Activated T-cell treated with anti-CD3 and anti-CD28 coated beads, Interleukin-2, amount 50 U/mL, for 72 hours (primary cell): ENCODE results near the gene CNKSR3. TPM values are rescaled to one million over a fixed set of nuclear protein-coding genes. Genes with fewer than 3 reads are reported as not detected.

Experiments used
- ATAC-seq, 2 donors: fragments of 150-1000 bp; cut with Tn5 transposase; replicated peaks in 1 of 2; 2 replicates each; pipeline ENCODE4 v1.10.0; 2021; ENCODE audit warnings: moderate library complexity in 2 of 2, mild to moderate bottlenecking in 1 of 2
- DNase-seq, 2 donors: peaks; one replicate each; pipeline ENCODE4 v3.0.0; 2021 to 2022; ENCODE audit warnings: mixed read lengths in 1 of 2
- H3K27ac Mint-ChIP-seq: one replicate; pipeline ENCODE4 v1.8.0; 2022; ENCODE audit warnings: mild to moderate bottlenecking, moderate library complexity, mixed read lengths
- H3K27me3 Mint-ChIP-seq: one replicate; pipeline ENCODE4 v1.8.0; 2022; ENCODE audit warnings: low read depth, mixed read lengths
- H3K36me3 Mint-ChIP-seq, 2 donors: one replicate each; pipeline ENCODE4 v1.8.0; 2022; ENCODE audit warnings: mixed read lengths in 2 of 2, mild to moderate bottlenecking in 1 of 2; ENCODE audit not compliant: insufficient read depth in 2 of 2
- H3K4me1 Mint-ChIP-seq: one replicate; pipeline ENCODE4 v1.8.0; 2022; ENCODE audit warnings: low read depth, mixed read lengths
- H3K4me3 Mint-ChIP-seq, 2 donors: one replicate each; pipeline ENCODE4 v1.8.0; 2022; ENCODE audit warnings: mild to moderate bottlenecking in 2 of 2, mixed read lengths in 2 of 2, moderate library complexity in 2 of 2
- H3K9me3 Mint-ChIP-seq, 2 donors: one replicate each; pipeline ENCODE4 v1.8.0; 2022; ENCODE audit warnings: mixed read lengths in 2 of 2
- total RNA-seq, 2 donors: library from RNA; stranded (reverse); gene quantifications; one replicate each; pipeline ENCODE4 v1.2.3, GENCODE V29; 2022

Gene CNKSR3
- total RNA-seq, 2 donors from 2014 or later = 0.07 to 0.12 TPM

GRCh38 chr6:154489822-154490221 is 20.7 kb downstream of the CNKSR3 start:
- Mint-ChIP-seq H3K27me3 (peaks cover 5% of the 10 kb centered on the region), H3K27ac (no peak overlapping the region), H3K9me3 (no peaks in the 10 kb centered on the region), H3K4me3 (no peak overlapping the region), H3K36me3 (no peaks in the 10 kb centered on the region), H3K4me1 (no peaks in the 10 kb centered on the region)
- ATAC-seq (no peak), DNase-seq (no peak)

DNA sequence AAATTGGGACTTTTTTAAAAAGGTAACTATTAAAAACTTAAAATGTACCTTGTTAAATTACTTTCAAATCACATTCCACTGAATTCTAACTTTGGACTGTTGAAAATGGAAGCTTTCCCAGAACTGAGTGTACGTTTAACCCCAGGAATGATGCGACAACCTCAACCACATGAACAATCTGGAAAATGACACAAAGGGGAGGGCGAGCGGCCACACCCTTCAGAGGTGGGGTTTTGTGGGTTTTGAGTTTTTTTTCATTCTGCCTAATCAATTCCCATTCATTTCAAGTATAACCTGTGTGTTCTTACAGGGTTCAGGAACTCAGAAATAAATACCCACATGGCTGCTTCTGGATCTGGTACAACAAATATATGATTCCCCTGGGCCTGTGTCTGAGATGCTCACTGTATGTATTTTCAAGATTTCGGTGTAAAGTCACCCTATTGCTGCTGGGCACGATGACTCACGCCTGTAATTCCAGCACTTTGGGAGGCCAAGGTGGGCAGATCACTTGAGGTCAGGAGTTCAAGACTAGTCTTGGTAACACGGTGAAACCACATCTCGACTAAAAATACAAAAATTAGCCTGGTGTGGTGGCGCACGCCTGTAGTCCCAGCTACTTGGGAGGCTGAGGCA is 21.6 kb downstream of the CNKSR3 start:
- H3K27ac Mint-ChIP-seq = no peak overlapping the region
- H3K27me3 Mint-ChIP-seq = peaks cover 5% of the 10 kb centered on the region
- ATAC-seq (no peak), DNase-seq (no peak)
- no peak overlapping the region for H3K4me3 Mint-ChIP-seq
- H3K9me3 Mint-ChIP-seq = no peaks in the 10 kb centered on the region
- H3K36me3 Mint-ChIP-seq = no peaks in the 10 kb centered on the region
- H3K4me1 Mint-ChIP-seq = no peaks in the 10 kb centered on the region

DNA sequence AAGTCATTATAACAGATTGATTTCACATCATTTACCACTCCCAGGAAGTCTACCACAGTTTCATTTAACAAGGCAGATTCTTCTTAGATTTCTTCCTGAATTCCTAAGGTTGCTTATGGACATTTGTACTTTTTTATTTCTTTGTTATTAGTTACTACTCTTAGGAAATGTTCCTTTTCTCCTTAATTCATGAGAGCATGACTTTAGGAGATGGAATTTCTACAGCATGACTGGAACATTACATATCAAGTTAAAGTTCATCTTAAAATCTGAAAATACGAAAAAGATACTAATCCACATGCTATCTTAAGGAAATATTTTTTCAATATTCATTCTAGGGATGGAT is 22.3 kb downstream of the CNKSR3 start:
- DNase-seq (no peak), ATAC-seq (no peak)
- Mint-ChIP-seq H3K27me3 (peaks cover 5% of the 10 kb centered on the region), H3K9me3 (no peaks in the 10 kb centered on the region), H3K27ac (no peak overlapping the region), H3K4me1 (no peaks in the 10 kb centered on the region), H3K36me3 (no peaks in the 10 kb centered on the region), H3K4me3 (no peak overlapping the region)

DNA sequence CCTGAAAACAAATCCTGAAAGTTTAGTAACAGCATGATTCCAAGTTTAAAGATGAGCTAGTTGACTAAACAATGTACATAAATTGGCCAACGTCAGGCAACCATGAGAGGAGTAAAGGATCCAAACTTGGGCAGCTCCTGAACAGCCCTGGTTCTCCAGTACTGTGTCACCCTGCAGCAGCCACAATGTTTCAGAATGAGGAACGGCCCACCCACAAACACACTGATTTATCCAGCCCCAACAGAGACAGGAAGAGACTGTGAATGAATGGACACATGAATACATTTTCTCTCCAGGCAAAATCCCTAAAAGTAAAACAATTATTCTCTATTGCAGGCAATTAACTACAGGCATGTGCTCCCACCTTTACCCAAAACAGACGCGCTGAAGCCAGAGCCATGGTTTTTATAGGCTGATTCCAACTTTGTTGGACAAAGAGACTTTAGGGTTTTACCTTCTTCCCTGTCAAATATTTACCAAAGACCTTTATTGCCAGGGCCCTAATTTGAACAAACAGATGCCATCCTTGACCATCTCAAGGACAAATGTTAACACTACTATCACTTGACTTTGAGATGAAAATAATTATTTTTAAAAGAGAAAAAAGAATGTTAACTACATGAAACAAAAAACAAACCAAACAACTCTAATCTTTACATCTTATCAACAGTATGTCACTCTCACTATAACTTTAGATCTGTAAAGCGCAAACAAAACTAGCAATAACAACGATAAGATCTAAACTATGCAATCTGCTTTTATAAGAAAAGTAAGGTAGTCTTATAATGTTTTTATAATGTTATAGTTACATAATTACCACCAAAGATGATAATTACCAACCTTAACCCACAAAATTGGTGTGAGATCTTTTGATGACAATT is 22.9 kb downstream of the CNKSR3 start:
- ATAC-seq = no peak

GRCh38 chr6:154485815-154486214 is 24.7 kb downstream of the CNKSR3 start:
- Mint-ChIP-seq H3K27me3 (peaks cover 5% of the 10 kb centered on the region), H3K4me1 (no peaks in the 10 kb centered on the region), H3K36me3 (no peaks in the 10 kb centered on the region), H3K9me3 (no peaks in the 10 kb centered on the region), H3K27ac (no peak overlapping the region), H3K4me3 (no peak overlapping the region)
- ATAC-seq (no peak), DNase-seq (no peak)

More for the DNA sequence above, 22.9 kb downstream of the CNKSR3 start:
- no peak for DNase-seq
- Mint-ChIP-seq H3K27me3 (peaks cover 5% of the 10 kb centered on the region), H3K4me1 (no peaks in the 10 kb centered on the region), H3K9me3 (no peaks in the 10 kb centered on the region), H3K4me3 (no peak overlapping the region), H3K36me3 (no peaks in the 10 kb centered on the region), H3K27ac (no peak overlapping the region)

- H3K27ac Mint-ChIP-seq = no peak overlapping the region
- ATAC-seq (no peak), DNase-seq (no peak)
- no peaks in the 10 kb centered on the region for H3K9me3 Mint-ChIP-seq
- no peak overlapping the region for H3K4me3 Mint-ChIP-seq
- H3K36me3 Mint-ChIP-seq = no peaks in the 10 kb centered on the region
- no peaks in the 10 kb centered on the region for H3K4me1 Mint-ChIP-seq
- peaks cover 5% of the 10 kb centered on the region for H3K27me3 Mint-ChIP-seq
These were observed 25.5 kb downstream of the CNKSR3 start for GRCh38 chr6:154484942-154485341.

DNA sequence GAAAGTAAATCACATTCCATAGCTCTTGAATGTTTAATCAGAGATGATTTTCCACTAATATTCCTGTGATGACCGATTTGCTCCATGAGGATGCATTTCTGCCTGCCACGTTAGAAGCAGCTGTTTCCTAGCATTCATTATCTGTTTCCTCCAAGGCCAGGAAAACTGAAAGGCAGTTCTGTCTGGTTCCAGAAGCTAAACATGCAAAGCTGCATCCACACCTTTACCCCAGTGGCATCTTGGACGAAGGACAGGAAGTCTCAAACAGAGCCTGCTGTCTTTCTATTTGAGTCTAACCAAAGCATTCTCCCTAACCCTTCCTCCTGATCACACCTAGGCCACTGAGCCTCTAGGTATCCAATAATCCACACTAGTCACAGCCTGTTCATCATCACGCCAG is 27.6 kb downstream of the CNKSR3 start:
- Mint-ChIP-seq H3K4me1 (no peaks in the 10 kb centered on the region), H3K27ac (no peak overlapping the region), H3K36me3 (no peaks in the 10 kb centered on the region), H3K27me3 (peaks cover 7% of the 10 kb centered on the region), H3K9me3 (no peaks in the 10 kb centered on the region), H3K4me3 (no peak overlapping the region)
- ATAC-seq (no peak), DNase-seq (no peak)

GRCh38 chr6:154481521-154482013 is 28.9 kb downstream of the CNKSR3 start:
- Mint-ChIP-seq H3K9me3 (no peaks in the 10 kb centered on the region), H3K27ac (no peak overlapping the region), H3K4me3 (no peak overlapping the region), H3K27me3 (peaks cover 6% of the 10 kb centered on the region), H3K4me1 (no peaks in the 10 kb centered on the region), H3K36me3 (no peaks in the 10 kb centered on the region)
- ATAC-seq (no peak), DNase-seq (no peak)

- H3K9me3 Mint-ChIP-seq = no peaks in the 10 kb centered on the region
- no peaks in the 10 kb centered on the region for H3K4me1 Mint-ChIP-seq
- no peaks in the 10 kb centered on the region for H3K36me3 Mint-ChIP-seq
- no peak overlapping the region for H3K4me3 Mint-ChIP-seq
- DNase-seq (no peak), ATAC-seq (no peak)
- no peak overlapping the region for H3K27ac Mint-ChIP-seq
- H3K27me3 Mint-ChIP-seq = peaks cover 6% of the 10 kb centered on the region
These were observed 30.5 kb downstream of the CNKSR3 start for GRCh38 chr6:154479771-154480639.

DNA sequence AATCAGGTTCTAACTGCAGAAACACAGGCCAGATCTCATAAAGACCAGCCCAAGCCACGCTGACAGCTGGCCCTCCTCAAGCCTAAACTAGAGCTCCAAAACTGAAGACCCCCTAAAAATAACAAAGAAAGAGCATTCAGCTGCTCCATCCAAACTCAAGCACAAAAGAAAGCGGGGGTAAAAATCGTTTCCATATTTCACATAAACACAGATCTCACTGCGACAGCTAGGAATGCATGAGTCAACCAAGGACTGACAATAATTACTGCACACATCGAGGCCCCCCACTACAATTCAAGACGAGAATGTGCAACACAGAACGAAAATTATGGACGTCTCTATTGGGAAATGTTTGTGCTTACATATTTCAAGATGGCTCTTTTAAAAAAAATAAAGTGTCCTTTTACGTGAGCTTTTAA is 31.1 kb downstream of the CNKSR3 start:
- no peaks in the 10 kb centered on the region for H3K9me3 Mint-ChIP-seq
- no peaks in the 10 kb centered on the region for H3K4me1 Mint-ChIP-seq
- no peak for ATAC-seq
- no peak for DNase-seq
- peaks cover 6% of the 10 kb centered on the region for H3K27me3 Mint-ChIP-seq
- H3K36me3 Mint-ChIP-seq = no peaks in the 10 kb centered on the region
- H3K4me3 Mint-ChIP-seq = no peak overlapping the region
- no peak overlapping the region for H3K27ac Mint-ChIP-seq

DNA sequence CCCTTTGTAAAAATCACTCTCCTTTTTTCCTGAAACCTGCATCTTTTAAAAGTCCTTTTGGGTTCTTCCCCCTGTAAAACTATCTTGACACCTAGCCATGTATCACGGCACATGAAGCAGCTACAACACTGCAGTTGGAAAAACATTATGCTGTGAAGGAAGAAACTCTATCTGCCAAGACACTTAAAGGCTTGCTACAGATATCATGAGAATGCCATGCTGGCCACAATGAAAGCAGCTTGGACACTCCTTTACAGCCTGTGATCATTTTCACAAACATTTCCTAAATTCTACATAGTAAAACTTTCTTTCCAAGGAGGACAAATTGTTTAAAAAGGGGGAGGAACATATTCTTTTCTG is 31.8 kb downstream of the CNKSR3 start:
- Mint-ChIP-seq H3K9me3 (no peaks in the 10 kb centered on the region), H3K36me3 (no peaks in the 10 kb centered on the region), H3K27ac (no peak overlapping the region), H3K4me1 (no peaks in the 10 kb centered on the region), H3K4me3 (no peak overlapping the region), H3K27me3 (peaks cover 6% of the 10 kb centered on the region)
- no peak for ATAC-seq
- DNase-seq = no peak

DNA sequence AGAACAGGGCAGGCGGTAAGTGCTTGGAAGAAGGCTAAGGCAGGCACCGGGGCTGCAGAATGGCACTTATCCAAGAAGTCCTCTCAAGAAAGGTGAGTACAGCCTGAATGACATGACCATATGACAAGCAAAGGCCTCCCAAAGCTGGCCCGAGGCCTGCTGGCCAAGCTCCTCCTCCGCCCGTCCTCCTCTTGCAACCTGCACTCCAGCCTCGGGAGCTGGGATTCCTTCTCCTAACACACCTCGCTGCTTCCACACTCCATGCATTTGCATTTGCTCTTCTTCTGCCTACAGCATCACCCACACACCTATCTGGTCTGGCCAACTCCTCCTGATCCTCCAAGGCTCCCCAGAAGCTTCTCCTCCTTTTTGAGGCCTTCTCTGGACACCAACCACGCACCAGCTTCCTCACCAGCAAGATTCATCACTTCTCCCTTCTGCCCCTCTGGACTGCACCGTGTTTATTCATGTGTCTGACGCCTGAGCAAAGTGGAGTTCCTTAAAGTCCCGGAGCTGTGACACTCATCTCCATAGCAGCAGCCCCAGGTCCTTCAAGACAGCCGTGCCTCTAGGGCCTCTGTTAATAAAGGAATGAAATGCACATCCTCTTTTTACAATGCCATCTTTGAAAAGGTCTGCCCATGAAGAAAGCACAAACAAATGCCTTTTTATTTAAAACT is 32.3 kb downstream of the CNKSR3 start:
- Mint-ChIP-seq H3K27ac (no peak overlapping the region), H3K4me1 (no peaks in the 10 kb centered on the region), H3K27me3 (peaks cover 6% of the 10 kb centered on the region), H3K4me3 (no peak overlapping the region), H3K36me3 (no peaks in the 10 kb centered on the region), H3K9me3 (no peaks in the 10 kb centered on the region)
- ATAC-seq (no peak), DNase-seq (no peak)

DNA sequence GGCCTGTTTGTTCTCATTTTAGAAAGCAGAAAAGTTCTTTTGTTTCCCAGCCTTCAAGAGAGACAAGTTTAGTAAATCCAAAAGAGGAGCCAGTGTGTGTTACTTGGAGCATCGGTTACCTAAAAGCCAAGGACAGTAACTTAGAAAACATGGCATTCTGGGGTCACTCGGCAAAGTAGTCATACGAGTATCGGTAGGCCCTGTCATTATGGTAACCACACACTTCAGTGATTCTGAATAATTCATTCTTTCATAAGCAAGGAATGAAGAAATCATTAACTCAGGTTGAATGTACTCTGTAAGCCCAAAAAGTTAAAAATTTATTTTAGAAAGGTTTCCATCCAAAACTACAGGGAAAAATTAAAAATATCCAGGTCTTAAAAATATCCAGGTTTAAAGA is 34.0 kb downstream of the CNKSR3 start:
- DNase-seq (no peak), ATAC-seq (no peak)
- H3K9me3 Mint-ChIP-seq = no peaks in the 10 kb centered on the region
- no peaks in the 10 kb centered on the region for H3K4me1 Mint-ChIP-seq
- H3K27ac Mint-ChIP-seq = no peak overlapping the region
- no peak overlapping the region for H3K4me3 Mint-ChIP-seq
- H3K27me3 Mint-ChIP-seq = peaks cover 6% of the 10 kb centered on the region
- no peaks in the 10 kb centered on the region for H3K36me3 Mint-ChIP-seq
